ENCODE data around the gene C1QTNF9B.
"Not testable (repeated sequence)": the region's sequence is repeated elsewhere in the genome, so short reads cannot be mapped to it uniquely, and the experiment has no call there.

Gene C1QTNF9B

DNA sequence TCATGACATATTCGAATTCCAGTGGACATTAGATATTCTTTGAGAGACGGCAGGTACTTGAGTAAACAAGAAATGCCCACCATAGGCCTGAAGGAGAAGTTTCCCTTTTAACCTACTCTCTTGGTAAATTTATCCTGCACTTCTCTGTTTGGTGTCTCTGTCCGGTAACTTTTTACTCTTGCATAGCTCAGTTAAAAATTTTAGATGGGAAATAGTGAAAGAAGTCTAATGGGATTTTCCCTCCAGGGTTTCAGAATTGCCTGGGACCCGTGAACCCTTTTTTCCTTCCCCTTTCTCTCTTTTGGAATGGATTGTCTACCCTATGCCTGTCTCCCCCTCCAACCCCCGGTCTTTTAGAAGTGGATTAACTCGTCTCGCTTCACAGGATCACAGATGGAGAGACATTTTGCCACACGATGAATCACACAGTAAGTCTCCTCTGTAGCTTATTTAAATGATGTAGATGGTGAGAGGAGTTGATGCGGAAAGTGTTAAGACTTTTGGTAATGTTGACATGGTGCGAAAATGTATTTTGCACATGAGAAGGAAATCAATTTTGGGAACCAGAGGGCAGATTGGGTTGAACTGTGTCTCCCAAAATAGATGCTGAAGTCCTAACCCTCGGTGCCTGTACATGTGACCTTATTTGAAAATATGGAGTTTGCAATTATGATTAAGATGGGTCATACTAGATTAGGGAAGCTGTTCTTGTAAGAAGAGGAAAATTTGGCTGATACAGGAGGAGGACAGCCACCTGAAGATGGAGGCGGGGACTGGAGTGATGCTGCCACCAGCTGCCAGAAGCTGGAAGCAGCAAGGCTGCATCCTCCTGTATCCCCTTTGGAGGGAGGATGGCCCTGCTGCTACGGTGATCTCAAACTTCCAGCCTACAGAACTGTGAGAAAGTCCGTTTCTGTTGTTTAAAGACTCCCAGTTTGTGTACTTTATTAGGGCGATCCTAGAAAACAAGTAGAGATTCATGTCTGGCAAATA is 7.4 kb downstream of the C1QTNF9B start:
- DNase-seq, result no peak

DNA sequence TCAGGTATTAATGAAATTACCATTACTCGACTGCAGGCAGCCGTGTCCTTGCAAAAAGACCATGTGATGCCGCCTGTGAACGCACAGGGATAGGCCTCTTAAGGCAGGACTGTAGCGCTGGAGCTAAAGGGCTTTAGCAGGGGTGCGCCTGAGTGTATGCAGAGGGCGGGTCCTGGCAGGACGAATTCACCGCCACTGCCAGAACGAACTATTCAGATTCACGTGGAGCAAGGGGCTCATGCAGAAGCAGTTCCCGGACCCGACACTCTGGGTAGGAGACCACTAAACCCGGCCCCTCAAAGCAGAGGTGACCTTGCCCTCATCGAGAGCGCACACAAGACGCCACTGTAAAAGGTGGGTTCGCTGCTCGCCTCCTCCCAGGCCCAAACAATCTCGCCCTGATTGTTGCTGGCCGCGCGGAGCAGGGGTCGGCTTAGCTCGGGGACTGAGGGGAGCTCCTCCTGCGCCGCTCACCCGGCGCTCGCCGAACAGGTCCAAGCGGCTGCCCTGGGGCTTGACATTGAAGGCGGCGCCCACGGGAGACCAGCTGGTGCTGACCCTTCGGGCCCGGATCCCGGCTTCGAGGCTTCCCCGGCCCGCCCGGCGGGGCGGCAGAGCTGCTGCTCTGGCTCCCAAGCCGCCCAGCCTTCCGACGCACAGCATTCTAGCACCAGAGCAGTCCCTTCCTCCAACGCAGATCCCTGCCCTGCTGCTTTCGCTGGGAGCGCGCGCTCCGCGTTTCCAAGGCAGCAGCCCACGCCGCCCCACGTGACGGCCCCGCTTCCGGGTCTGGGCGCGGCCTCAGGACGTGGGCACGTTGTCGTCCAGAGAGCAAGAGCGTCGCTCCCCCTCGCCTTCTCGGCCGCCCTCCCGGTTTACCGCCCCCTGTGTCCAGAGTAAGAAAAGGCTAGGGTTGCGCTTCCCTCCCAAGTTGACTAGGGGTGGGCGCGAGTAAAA is 8.4 kb downstream of the C1QTNF9B start, which contains the start of gene MIPEP:
MIPEP (minus strand) TSS at position 743 of the 957 bp plus-strand sequence; CDS start at position 663, 80 bp downstream.
- peak; percentile 32 to 78 for DNase-seq

DNA sequence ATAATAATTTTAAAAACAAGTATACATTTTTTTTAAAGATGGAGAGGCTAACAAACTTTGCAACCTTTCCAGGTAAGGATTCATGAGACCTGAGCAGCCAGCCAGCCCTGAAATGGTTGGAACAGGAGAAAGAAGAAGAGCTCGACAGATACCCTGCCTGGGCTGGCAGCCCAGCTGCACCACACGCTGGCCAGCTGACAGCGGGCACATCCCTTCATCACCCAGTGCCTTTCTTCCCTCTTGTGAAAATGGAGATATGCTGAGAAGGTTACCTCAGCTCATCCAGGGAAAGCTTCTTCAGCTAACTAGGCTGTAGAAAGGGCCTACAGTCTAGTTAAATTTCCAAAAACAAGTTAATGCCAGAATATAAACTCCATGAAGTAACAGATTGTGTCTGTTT is 12.9 kb downstream of the C1QTNF9B start:
- not testable (repeated sequence) for DNase-seq

DNA sequence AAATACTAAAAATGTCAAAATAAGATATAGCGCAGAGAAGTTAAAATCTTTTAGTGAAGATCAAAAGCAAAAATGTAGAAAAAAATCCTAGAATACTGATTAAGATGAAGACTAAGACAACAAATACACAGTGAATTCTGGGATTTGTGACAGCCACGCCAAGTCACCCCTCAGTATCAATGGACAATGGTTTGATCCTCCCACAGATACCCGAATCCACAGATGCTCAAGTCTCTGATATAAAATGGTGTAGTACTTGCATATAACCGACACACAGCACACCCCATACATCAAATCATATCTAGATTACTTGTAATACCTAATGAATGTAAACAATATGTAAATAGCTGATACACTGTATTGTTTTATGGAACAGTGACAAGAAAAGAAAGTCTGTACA is 14.0 kb downstream of the C1QTNF9B start:
- no peak for DNase-seq

DNA sequence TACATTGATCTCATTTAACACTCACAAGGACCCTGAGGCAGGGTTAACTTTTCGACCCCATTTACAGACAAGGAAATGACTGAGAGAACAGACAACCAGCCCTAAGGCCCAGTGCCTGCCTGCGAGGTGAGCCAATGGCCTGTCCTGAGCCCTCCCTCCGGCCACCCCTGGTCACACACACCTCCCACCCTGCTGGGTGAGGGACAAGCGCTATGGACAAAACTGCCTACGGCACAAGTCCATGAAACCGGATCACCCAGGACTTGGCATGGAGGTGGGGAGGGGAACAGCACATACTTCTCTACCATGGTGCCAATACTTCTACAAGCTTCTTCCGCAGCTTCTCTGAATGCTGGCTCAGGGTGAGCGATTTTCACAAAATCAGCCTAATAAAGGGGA is 15.9 kb downstream of the C1QTNF9B start:
- DNase-seq, result not testable (repeated sequence)

DNA sequence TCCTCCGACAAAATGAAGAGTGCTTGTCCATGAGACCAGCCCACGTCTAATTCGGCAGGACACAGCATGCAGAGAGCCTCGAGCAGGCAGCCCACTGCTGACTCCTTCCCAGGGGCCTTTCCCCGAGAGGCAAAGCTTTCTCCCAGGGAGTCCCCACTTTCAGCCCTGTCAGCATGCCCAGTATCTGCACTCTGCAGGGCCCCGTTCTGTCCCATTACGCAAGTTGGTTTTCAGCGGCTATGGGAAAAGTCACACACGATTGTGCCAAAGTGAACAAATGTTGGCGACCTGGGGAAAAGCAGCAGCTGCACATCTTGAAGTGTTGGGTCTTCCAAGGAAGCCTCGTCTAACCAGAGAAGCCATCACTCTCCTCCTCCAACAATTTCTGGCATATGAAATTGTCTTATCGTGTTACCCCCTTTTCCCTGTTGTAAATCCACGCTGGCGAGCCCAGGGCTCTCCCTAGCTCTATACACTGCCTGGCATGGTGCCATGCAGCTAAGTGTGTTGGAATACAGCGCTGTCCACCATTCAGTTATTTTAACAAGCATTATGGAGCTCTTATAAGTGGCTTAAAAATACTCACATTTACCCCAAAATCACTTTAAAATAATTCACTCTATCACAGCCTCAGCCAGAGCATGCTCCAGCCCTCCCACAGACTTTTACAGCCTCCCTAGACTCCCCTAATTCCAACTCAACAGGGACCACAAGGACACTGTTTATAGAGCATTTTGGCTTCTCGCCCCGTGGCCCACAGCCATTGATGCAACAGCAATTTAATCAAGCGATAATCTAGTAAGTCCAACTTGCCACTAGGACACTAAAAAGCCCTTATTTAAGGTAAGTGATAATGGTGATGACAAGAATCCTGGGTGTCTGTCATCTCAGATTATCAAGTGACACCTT is 16.6 kb downstream of the C1QTNF9B start:
- DNase-seq, result not testable (repeated sequence)

DNA sequence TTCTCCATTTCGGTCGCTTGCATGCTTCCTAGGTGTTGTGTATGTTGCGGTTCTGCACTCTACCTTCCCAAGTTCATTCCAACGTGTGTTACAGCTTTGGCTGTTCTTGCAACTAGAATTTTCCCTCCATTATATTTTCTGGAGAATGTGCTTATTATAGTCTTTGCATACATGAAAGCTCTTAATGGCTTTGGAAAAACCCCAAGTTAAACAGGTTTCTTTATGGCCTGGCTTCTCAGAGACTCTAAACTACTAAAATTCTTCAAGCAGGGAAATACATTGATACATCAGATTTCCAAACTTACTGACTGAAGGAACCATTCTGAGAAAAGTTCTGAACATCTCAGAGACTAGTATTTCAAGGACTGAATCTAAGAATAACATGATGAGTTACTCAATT is 20.0 kb downstream of the C1QTNF9B start:
- DNase-seq, result no peak

DNA sequence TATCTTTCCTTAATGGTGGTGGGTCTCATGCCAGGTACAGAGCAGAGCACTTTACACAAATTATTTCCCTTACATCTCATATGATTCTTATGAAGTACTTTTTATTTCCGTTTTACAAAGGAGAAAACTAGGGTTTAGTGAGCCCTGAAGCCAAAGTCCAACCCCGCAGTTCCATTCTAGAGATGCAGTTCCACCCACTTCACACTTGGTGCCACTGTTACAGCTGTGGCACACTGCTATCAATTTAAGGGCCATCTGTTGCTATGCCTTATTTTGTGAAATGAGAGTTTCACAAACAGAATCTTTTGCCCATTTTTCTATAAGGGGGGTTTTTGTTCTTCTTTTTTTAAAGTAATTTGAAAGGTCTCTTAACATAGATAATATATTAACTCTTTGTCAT is 21.0 kb downstream of the C1QTNF9B start:
- DNase-seq, result no peak

DNA sequence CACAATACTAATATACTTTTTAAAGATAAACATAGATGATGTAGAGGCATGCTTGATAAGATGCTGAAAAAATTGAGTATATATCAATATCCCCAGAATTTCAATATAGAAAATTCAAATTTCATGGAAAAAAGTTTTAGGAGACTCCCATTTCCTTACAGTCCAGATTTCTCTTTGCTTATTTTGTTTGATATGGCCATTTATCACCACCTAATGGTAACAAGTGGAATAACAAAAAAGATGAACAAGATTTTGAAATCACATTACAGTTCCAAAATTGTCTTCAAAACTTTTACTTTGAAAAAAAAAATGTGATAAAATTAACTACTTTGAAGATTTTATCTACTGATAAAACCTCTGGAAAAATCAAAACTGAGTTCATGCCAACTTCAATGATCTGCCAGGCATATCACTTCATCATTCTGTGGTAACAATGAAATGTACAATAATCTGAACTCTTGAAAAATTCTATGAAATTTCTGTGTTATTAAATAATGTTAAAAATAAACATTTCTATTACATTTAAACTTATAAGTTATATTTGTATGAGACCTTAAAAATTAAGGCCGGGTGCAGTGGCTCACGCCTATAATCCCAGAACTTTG is 25.6 kb downstream of the C1QTNF9B start:
- no peak for DNase-seq

DNA sequence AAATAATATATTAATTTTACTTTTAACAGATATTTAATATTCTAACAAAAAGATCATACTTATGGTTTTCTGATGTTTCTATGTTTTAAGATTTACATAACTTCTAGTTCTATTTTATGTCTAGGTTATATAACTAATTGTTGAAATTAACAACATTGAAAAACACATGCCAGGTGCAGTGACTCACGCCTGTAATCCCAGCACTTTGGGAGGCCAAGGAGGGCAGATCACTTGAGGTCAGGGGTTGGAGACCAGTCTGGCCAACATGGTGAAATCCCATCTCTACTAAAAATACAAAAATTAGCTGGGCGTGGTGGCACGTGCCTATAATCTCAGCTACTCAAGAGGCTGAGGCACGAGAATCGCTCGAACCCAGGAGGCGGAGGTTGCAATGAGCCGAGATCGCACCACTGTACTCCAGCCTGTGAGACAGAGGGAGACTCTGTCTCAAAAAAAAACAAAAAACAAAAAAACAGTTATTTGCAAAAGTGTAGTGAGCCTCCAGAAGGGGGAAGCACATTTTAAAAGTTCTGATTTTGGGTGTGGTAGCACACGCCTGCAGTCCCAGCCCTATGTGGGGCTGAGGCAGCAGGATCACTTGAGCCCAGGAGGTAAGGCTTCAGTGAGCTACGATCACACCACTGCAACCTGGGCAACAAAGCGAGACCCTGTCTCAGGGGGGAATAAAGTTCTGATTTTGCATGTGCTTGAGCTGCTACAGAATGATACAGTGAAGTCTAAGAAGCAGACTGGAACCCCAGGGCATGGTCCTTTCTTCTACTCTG is 26.8 kb downstream of the C1QTNF9B start:
- DNase-seq, result no peak

DNA sequence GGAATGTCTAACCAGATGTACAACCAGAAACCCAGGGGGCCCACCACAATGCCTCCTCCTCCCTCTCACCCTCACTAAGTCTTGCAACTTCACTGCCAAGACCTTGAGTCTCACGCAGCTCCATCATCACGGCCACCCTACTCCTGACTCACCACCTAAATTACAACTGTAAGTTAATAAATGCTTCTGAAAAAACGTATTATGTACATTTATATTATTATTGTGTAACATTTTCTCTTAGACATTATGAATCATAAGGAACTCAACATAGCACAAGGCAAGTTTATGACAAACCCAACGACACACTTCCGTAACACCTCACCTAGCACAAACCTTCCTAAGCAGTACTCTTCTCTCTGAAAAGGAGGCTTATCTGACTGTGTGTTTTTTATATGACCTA is 28.8 kb downstream of the C1QTNF9B start:
- DNase-seq, result no peak

DNA sequence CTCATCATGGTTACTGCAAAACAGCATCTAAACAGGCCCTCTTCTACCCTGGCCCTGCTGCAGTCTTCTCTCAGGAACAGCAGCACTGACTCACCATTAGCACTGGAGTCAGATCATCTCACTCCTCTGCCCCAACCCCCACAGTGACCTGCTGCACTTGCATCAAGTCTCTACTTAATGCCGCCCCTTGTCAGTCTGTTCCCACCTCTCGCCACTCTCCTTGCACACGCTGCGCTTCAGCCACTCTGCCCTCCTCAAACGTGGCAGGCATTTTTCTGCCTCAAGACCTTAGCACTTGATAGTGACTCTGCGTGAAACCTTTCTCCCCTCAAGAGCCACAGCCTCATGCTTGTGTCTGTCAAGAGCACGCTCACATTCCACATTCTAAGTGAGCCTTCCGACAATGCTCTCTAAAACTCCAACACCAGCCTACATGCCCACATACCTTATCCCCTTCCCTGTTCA is 30.2 kb downstream of the C1QTNF9B start:
- no peak for DNase-seq

DNA sequence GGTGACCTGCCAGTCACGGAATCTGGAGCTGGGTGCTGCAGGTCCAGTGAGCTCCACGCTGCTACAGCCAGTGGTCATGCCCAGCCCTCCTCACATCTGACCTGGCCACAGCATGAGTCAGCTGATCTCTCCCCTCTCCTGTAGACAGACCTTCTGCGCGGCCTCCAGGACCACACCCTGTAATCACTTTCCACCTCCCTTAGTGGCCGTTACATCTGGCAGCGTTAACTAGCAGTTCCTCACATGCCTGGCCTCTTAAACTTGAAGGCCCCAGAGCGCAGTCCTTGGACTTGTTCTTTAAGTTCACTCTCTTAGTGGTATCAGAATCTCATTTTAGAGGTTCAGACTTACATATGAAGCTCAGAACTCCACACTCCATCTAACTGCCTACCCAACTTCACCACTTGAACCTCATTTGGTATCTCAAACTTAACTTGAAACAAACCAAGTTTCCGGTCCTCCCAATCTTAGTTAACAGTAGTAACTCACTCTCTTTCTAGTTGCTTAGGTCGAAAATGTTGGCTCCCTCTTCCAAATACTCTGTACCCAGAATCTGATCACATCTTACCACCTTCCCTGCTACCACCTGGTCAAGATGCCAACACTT is 30.8 kb downstream of the C1QTNF9B start:
- DNase-seq, result no peak

DNA sequence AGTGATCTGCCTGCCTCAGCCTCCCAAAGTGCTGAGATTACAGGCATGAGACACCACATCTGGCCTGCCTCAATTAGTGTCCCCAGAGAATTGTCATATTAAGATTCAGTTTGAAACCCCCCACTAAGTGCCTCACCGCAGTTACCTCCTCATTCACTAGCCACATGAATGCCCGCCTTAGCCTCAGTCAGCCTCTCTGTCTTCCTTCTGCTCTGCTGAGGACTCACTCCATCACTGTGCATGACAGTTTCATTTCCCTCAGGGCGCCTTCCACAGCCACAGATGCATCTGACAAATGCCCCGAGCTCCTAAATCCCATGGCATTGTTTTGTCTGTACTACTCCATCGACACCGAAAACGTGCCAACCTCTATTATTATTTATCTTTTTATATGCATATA is 31.4 kb downstream of the C1QTNF9B start:
- no peak for DNase-seq

DNA sequence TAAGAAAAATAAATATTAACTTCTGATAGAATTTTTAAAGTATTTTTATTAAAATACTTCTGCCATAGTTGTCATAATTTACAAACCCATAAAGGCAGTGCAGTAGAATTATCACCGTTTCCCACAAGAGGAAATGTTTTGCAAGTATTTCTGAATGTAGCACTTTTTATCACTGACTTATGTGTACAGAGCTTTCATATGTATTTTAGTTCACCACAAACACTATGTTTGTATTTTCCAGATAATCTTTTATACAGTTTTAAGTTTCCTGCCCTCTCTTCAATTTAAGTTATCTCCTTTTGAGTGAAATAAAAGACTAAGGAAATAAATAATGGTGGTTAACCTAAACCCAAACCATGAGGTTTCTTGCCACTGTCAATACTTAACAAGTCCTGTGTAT is 32.3 kb downstream of the C1QTNF9B start:
- DNase-seq, result no peak

DNA sequence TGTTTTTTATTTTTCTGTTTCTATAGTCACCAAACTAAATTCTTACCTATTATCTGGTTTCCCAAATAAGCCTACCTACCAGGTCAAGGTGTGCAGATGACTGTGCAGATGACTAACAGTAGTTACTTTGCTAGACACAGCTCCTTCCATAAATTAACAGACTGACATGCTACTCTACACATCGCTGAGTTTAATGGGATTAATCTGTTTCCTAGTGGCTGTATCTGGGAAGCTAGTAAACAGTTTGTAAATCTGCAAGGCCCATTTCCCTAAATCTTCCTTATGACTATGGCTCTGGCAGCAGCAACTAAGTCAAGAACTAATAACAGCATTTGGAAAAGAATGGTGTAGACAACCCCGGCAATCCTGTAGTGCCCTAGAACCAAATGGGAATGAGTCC is 36.0 kb downstream of the C1QTNF9B start:
- DNase-seq, result no peak

DNA sequence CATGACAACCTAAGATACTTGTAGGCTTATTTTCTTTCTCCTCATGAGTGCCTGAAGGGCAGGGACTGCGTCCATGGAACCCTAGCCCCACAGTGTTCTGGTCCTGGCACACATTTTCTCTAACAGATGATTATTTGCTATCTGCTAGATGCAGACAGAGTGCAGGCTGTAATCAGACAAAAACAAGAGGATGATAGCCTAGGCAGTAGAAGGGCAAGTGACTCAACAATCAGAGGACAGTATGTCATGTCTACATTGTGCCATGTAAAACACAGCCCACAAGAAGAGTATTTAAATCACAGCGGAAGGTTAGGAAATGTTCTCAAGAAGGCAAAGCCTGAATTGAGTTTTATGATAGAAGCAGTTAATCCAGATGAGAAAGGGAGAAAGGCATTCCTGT is 37.4 kb downstream of the C1QTNF9B start:
- no peak for DNase-seq

DNA sequence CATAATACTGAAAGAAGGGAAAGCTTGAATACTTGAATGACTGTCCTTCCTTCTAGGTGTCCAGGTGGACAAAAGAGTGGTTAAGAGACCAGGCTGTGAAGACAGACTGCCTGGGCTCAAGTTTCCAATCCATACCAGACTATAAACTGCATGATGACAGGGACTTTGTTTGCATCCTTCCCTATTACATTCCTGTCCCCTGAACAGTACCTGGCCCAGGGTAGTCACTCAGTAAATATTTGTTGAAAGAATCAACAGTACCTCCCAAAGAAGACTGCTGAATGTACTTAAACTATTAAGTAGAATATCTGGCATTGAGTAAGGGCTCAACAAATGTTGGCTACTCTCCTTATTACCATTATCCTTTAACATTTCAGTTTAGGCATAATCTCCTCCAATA is 37.8 kb downstream of the C1QTNF9B start:
- no peak for DNase-seq

DNA sequence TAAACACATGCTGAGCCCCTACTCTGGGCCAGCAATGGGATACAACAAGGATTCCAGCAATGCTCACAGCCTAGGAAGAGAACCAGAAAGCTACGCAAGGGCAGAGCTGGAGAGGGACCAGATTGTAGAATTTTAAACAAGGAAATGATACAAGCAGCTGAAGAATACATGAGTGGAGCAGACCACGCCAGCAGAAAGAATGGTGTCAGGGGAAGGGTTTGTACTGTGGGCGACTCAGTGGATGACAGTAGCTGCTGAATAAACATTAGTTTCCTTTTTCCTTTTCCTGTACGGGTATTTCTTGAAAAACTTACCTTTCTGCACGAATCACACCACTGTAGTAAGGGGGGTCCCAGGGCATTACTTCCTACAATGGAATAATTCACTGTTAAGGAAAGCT is 38.8 kb downstream of the C1QTNF9B start:
- no peak for DNase-seq

DNA sequence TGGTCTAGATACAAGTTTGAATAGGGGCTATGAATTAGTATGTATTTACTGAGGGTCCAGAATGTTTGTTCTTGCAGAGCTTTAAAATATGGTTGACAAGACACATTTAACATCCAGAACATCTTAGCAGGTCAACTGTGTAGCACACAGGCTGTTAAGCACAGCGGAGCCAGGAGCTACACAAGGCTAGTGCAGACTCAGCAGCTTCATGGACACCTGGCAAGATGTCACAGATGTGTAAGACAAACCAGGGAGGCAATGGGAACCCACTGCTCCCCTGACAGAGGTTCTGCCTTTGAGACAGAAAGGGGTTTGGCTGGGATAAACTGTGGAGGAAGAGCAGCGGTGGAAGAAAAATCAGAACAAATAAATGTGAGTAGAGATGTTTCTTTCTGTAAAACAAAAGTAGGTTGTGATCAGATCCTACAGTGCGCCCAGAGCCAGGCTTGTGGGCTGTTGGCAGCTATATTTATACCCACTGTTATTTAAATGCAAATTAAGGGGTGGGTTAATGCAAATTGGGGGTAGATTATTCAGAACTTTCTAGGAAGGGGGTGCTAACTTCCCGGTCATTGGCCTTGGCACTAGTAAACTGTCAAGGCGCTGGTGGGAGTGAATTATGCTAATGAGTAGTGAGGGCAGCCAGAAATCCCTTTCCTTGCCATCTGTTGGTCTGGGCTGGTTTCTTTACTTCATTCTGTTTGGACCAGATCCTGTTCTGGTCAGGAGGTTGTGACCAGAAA is 41.1 kb downstream of the C1QTNF9B start:
- DNase-seq, result peak; percentile 33 to 54
